ENCODE data around the gene SHB.

DNA sequence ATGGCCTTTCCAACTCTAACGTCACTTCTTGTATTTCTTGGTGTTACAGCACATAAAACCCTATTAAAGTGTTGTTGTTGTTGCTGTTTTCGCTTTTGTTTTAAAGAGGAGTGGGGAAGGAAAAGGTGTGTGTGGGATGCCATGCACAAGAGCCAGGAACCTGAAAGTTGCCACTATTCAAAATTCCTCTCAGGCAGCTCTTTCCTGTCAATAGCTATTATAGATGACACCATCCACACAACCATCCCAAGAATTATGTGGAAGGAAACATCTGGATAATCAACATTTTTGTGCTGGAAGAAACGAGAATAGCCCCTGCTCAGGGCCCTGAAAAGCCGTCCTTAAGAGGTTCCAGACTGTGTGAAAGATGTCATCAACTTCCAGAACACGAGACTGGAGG is 79.3 kb downstream of the SHB start:
- TF ChIP-seq, protein P1, sequence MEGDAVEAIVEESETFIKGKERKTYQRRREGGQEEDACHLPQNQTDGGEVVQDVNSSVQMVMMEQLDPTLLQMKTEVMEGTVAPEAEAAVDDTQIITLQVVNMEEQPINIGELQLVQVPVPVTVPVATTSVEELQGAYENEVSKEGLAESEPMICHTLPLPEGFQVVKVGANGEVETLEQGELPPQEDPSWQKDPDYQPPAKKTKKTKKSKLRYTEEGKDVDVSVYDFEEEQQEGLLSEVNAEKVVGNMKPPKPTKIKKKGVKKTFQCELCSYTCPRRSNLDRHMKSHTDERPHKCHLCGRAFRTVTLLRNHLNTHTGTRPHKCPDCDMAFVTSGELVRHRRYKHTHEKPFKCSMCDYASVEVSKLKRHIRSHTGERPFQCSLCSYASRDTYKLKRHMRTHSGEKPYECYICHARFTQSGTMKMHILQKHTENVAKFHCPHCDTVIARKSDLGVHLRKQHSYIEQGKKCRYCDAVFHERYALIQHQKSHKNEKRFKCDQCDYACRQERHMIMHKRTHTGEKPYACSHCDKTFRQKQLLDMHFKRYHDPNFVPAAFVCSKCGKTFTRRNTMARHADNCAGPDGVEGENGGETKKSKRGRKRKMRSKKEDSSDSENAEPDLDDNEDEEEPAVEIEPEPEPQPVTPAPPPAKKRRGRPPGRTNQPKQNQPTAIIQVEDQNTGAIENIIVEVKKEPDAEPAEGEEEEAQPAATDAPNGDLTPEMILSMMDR (IDR thresholded peaks at IDR 0.05; ENCODE audit: low read length) = no peak
- no peak for TF ChIP-seq EZH2 (optimal IDR thresholded peaks at IDR 0.05; ENCODE audit: low read depth, low read length)
